GM21717 (cell line): ENCODE results near the gene POTEI.
"Not testable (repeated sequence)": the region's sequence is repeated elsewhere in the genome, so short reads cannot be mapped to it uniquely, and the experiment has no call there.

Experiments used
- ATAC-seq: cut with Tn5 transposase; IDR thresholded peaks from one replicate; pipeline ENCODE4 v1.9.1; 2021; ENCODE audit warnings: mild to moderate bottlenecking, moderate library complexity; ENCODE audit not compliant: unreplicated experiment

POTEI gene

GRCh38 chr2:130509228-130509627, at the start of gene POTEI:
POTEI (minus strand) TSS chr2:130509328; CDS start chr2:130509235, 93 bp downstream.
- not testable (repeated sequence) for ATAC-seq

GRCh38 chr2:130556441-130556840, 47.3 kb upstream of the POTEI start:
- ATAC-seq = not testable (repeated sequence)

- ATAC-seq = not testable (repeated sequence)
Measured at GRCh38 chr2:130554178-130554577, 45.0 kb upstream of the POTEI start.

GRCh38 chr2:130549475-130549874, 40.3 kb upstream of the POTEI start:
- not testable (repeated sequence) for ATAC-seq

- not testable (repeated sequence) for ATAC-seq
Measured at GRCh38 chr2:130548418-130548817, 39.3 kb upstream of the POTEI start.

- not testable (repeated sequence) for ATAC-seq
Measured at GRCh38 chr2:130544978-130545377, 35.9 kb upstream of the POTEI start.

- not testable (repeated sequence) for ATAC-seq
Measured at GRCh38 chr2:130543785-130544528, 34.8 kb upstream of the POTEI start.

- not testable (repeated sequence) for ATAC-seq
Measured at GRCh38 chr2:130542789-130543188, 33.7 kb upstream of the POTEI start.

- not testable (repeated sequence) for ATAC-seq
Measured at GRCh38 chr2:130538271-130538670, 29.1 kb upstream of the POTEI start.

- not testable (repeated sequence) for ATAC-seq
Measured at GRCh38 chr2:130536654-130537053, 27.5 kb upstream of the POTEI start.

GRCh38 chr2:130531672-130532071, 22.5 kb upstream of the POTEI start:
- ATAC-seq = peak; percentile 35

- ATAC-seq = peak; percentile 89
Measured at GRCh38 chr2:130531225-130531624, 22.1 kb upstream of the POTEI start.

- ATAC-seq = not testable (repeated sequence)
Measured at GRCh38 chr2:130530212-130530611, 21.1 kb upstream of the POTEI start.

GRCh38 chr2:130529545-130529944, 20.4 kb upstream of the POTEI start:
- ATAC-seq = not testable (repeated sequence)

GRCh38 chr2:130527365-130527967, 18.3 kb upstream of the POTEI start:
- not testable (repeated sequence) for ATAC-seq

- ATAC-seq = not testable (repeated sequence)
Measured at GRCh38 chr2:130522390-130522789, 13.3 kb upstream of the POTEI start.

GRCh38 chr2:130520992-130521391, 11.9 kb upstream of the POTEI start, which contains the start of gene CFC1B:
CFC1B (plus strand) TSS chr2:130521222; CDS start chr2:130521485, 263 bp downstream.
- ATAC-seq = not testable (repeated sequence)

- ATAC-seq = not testable (repeated sequence)
Measured at GRCh38 chr2:130518516-130519106, 9.5 kb upstream of the POTEI start.

- ATAC-seq = not testable (repeated sequence)
Measured at GRCh38 chr2:130511747-130512451, 2.8 kb upstream of the POTEI start.

GRCh38 chr2:130510807-130511746, 1.9 kb upstream of the POTEI start:
- ATAC-seq = not testable (repeated sequence)
